GM21737 (cell line): Measurements from ENCODE around the gene MAP3K7.
"Not testable (repeated sequence)": the region's sequence is repeated elsewhere in the genome, so short reads cannot be mapped to it uniquely, and the experiment has no call there.

Experiments
- ATAC-seq: cut with Tn5 transposase; IDR thresholded peaks from one replicate; pipeline ENCODE4 v1.9.1; 2021; ENCODE audit warnings: mild to moderate bottlenecking, moderate library complexity; ENCODE audit not compliant: unreplicated experiment

MAP3K7 gene

DNA sequence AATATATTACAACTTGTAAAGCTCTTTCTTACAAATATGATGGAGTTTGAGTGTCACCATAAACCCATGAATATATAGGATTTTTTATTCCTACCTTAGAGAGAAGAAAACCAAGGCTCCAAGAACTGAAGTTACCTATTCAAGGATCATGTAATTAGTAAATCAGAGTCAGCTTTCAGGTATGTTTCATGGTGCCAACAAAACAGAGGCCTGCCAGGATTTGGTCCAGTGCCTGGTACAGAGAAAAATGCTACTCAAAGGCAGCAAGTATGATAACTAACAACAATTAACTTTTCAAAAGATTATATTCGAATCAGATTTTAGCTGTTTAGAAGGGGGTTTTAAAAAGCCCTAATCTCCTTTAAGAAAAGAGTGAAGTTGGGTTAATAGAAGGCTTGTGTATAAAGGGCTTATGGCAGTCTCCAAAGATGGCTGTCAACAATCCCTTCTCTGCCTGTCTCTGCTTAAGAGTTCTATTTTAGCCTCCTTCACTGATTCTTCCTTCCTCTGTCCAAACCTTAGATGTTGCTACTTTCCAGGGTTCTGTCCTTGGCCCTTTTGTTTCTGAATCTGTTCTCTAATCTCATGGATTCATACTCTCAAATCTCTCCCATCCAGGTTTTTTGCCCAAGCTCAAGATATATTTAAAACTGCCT is 7.8 kb downstream of the MAP3K7 start:
- no peak for ATAC-seq

DNA sequence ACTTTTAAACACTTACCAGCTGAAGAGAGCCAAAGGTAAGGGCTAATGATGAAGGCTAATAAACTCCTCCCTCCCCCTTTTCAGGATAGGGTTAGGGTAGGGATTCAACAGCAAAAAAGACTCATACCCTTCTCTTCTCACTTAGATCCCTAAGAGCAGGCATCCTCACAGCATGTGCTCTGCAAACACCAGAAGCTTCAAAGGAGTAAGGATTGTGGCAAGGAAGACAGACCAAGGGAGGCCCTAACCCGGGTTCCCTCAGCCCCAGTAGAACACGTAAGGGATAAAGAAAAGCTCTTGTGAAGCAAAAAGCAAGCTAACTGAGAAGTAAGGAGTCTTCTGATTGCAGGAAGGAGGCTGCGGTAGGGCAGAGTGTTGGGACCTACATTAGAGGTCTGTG is 11.6 kb downstream of the MAP3K7 start:
- ATAC-seq, result no peak

DNA sequence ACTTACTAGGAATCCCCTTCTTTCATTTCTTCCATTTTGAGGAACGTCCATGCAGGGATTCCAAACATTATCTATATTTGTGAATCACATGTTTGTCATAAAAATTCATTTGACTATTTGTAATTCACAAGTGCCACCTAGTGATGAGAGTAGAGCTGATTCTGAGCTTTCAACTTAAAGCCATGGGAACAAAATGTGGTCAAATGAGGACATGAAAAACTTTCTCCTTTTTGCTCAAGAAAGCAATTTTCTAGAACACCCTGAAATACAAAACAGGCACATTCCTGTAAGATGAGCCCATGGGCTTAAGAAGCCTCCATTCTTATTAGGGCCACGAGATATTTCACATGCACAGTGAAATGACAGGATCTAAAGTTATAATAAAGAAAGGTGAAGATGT is 12.3 kb downstream of the MAP3K7 start:
- no peak for ATAC-seq

DNA sequence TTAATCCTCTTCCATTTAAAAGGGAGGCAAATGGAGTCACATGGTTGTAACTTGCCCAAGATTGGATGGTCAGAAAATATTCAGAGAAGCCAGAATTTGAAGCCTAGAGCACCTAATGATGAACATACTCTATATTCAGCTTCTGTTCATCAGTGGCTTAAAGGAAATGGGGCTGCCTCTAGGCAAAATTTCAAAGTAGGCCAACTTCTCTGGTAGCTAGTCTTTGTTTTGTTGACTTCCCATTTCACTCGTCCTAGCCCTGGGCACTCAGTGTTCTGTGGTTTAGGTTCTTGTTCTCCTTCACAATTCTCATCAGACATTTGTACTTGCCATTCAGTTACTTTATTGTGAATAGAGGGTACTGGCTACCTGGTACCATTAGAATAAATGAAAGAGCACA is 13.2 kb downstream of the MAP3K7 start:
- no peak for ATAC-seq

DNA sequence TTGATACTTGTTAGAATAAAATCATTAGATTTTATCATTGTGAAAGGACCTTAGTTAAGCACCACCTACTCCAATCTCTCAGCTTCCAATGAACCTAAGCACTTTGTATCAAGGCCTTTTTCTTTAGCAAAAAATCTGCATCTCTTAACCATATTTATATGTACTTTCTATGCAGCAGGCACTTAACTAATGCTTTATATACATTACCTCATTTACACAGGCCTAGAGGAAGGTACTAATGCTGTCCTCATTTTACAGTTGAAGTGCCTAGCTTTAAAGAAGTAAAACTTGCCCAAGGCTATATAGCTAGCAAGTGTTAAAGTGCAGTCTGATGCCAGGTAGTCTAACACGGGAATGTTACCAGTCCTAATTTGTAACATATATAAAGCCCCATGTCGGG is 14.0 kb downstream of the MAP3K7 start:
- ATAC-seq, result no peak

DNA sequence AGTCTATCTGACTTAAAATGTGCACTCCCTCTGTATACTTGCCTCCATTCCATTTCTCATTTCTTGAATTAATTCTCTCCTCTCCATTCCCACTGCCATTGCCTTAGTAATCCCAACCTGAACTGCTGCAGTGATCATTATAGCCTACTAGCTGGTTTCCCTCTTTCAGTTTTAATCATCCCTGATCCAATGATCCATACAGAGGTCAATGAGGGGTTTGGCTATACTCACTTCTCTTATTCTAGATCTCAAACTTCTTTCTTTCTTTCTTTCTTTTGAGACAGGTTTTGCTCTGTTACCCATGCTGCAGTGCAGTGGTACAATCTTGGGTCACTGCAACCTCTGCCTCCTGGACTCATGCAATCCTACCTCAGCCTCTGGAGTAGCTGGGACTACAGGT is 17.6 kb downstream of the MAP3K7 start:
- no peak for ATAC-seq

DNA sequence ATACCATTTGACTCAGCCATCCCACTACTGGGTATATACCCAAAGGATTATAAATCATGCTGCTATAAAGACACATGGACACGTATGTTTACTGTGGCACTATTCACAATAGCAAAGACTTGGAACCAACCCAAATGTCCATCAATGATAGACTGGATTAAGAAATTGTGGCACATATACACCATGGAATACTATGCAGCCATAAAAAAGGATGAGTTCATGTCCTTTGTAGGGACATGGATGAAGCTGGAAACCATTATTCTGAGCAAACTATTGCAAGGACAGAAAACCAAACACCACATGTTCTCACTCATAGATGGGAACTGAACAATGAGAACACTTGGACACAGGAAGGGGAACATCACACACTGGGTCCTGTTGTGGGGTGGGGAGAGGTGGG is 19.2 kb downstream of the MAP3K7 start:
- not testable (repeated sequence) for ATAC-seq

DNA sequence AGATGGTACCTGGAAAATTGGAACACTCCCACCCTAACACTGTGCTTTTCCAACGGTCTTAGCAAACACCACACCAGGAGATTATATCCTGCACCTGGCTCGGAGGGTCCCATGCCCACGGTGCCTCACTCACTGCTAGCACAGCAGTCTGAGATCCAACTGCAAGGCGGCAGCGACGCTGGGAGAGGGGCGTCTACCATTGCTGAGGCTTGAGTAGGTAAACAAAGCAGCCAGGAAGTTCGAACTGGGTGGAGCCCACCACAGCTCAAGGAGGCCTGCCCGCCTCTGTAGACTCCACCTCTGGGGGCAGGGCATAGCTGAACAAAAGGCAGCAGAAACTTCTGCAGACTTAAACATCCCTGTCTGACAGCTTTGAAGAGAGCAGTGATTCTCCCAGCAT is 24.5 kb downstream of the MAP3K7 start:
- not testable (repeated sequence) for ATAC-seq

DNA sequence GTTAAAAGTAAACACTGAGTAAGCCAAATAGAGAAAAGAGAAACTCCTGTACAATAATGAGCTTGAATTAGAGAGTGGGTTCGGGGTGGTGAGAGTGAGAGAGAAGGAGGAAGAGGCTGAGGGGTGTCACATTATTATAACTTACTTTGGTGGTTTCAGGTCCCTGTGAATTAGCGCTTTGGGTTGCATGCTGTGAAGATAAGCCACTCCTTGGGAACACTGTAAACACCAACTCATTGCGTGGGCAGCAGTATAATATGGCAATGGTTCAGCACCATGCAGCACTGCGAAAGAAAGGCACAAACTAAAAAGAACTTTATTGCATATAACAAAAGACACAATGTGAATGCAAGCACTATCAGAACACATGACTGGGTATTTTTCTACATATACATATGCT is 26.9 kb downstream of the MAP3K7 start:
- ATAC-seq, result no peak

DNA sequence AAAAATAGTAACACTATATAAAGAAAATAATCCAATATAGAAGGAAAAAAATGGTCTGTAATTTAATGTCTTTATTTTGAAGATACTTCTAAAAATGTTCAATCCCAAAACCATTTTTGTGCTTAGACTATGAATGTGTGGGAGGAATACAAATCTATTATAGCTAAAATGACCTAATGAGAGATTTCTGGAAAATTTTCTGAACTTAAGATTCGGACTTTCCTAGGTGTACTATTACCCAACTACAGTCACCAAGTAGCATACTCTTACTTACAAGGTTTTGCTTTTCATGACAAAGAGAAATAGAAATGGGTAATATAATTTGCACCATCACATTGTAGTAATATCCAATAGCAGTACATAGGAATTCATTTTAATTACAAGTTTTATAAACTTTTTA is 29.9 kb downstream of the MAP3K7 start:
- no peak for ATAC-seq

DNA sequence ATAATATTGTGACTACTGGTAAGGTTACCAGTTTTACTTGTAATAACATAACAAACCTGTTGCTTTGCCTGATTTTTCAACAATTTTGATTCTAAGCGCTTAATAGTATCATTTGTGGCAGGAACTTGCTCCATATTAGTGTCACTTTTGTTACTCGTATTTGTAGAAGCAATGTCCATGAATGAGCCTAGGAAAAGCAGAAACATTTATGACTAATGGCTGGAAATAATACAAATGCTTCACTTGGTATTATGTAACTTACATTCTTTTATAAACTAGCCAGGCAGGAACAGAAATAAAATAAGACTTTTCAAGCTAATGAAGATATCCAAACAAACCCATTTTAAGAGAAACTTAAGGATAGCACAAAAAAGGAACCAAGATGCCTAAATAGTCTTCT is 38.9 kb downstream of the MAP3K7 start:
- no peak for ATAC-seq

DNA sequence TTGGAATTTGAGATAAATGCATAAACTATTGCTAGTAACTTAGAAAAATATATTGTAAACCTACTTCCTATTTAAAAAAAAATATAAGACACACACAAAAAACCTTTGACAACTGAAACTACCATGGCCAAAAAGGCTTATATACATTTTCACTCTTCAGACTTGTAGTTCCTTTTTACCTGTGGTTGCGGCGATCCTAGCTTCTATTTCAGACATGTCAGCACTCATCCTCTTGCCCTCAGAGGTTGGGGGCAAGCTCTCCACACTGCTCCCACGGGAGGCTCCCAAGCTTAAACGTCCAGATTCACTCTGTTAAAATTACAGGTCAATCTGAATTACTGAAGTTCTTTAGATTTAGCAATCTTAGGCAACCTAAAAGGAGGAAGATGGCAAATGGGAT is 39.8 kb downstream of the MAP3K7 start:
- no peak for ATAC-seq

DNA sequence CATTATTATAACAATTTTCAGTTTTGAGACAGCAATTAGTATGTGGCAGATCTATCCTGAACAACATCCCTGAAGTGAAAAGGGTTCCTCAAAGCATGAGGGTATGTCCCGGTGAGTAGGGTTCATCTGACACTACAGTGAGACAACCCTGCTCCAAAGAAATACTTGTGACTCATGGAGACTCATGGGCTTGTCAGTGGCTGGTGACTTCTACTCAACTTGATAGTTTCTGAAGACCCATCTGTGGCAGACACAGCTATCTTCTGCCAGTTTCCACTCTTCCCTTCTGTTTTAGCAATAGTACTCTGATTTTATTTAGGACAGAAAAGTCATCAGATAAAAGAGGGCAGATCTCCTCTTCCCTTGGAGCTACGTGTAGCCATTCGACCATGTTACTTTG is 41.4 kb downstream of the MAP3K7 start:
- no peak for ATAC-seq

DNA sequence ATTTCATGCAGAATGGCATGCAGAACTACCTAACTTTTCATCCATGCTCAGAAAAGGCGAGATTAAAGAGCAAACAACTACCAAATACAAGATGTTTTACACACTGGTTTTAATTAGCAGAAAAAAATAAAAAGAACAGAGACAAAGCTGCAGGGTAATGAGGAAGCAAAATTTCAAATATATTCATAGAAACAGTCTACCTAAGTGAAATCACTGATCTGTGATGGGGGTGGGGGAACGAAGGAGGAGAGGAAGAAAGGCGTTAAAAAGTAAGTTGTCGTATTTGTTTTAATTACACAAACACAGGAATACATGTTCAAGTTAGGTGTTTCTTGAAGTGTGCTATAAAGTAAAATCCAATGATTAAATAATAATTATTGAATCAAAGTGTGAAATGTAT is 42.1 kb downstream of the MAP3K7 start:
- ATAC-seq, result no peak

DNA sequence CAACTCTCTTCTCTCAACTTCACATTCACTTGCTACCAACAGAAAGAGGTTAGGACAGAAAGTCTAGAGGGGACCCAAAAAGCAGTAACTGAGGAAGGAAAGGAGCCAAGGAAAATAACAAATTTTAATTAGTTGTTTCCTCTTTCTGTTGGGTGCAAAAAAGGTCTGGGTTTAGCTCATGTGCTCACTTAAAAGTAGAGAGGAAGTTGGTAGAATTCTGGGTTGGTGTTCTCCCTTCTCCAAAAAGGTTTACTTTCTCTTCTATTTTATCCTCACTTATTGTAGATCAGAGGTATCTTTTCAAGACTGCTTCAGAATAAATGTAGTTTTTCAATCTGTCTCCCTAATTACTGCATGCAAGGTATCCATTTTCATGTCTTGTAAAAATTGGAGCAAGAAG is 42.8 kb downstream of the MAP3K7 start:
- no peak for ATAC-seq

DNA sequence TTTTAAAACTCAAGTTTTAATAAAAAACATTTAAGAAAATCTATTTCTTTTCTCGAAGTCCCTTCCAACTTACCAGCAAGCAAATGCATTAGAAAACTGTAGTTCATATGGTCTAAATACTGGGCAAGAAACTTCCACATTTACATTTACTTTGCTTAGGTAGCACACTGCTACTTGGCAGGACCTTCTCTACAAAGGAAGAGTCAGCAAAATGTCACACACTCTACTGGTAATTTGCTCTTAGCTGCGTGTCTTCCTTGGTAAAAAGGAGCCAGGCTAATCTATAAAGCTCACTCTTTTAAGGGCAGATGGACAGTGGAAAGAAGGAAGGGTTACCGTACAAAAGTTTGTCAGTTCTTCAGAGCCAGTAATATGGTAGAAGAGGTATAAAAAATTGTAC is 45.7 kb downstream of the MAP3K7 start:
- ATAC-seq, result no peak

DNA sequence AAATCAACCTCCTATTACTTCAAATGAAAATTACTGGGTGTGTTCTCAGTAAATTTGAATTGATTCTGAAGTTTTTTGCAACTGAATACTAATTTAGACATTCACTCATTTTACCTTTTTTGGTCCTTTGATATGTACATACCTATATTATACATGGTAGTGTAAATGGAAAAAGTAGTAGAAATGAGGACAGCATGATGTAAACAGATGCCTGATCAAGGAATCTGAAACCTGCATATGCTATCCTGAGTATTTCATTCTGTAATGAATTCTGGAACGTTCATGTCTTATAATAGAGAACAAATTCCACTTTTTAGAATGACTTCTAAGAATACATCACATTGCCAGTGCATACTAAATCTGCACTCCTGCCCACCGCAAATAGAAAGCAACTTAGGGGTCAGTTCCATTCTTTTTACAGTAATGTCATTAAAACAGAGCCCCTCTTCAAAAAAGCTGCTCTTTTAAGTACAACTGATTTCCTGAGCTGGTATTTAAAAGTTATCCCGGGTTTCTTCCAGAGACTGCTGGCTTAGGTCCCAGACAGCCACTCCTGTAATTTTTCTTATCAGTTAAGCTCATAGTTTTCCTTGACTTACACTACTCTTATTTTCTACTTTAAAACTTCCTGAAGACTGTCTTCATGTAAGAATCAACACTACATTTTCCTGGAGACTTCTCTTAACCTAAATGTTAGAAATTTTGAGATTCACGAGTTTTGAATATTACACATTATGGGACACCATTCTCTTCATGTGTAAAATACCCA is 48.4 kb downstream of the MAP3K7 start:
- ATAC-seq, result no peak

DNA sequence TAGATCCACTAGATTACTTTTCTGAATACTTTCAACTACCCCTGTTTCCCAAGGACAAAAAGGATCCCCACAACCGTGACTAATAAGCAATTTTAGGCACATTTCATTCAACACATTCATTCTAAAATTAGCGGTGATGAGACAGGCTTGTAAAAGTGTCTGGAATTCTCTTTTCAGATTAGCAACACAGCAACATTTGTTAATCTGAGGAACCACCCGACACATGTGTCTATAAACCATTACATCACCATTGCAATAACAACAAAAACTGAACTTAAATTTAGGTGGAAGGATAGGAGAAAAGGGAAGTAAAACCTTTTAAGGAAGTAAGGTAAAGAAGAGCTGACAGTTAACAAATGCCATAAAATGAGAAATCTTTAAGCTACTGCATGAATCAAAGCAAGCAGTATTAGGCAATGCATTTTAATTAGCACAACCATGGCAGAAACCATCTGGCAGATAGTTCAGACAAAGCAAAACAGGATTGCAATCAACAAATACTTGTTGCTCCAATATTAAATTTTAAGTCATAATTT is 49.1 kb downstream of the MAP3K7 start:
- ATAC-seq, result no peak

DNA sequence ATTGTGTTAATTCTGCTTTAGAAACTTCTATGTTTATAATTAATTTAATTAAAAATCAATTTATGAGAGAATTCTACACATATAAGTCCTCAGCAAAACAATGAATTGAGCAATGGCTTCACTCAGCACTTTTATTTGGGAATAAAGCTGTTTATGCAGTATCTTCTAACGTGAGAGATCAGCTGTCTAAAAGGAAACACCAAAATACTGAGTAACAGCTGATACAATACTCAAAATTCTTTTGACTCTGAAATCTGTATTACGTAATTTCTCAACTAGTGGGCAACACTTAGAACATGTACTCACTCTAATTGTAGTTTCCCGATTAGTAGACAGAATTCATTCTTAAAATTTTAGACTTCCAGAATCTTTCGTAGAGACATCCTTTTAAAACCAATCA is 49.8 kb downstream of the MAP3K7 start:
- no peak for ATAC-seq

DNA sequence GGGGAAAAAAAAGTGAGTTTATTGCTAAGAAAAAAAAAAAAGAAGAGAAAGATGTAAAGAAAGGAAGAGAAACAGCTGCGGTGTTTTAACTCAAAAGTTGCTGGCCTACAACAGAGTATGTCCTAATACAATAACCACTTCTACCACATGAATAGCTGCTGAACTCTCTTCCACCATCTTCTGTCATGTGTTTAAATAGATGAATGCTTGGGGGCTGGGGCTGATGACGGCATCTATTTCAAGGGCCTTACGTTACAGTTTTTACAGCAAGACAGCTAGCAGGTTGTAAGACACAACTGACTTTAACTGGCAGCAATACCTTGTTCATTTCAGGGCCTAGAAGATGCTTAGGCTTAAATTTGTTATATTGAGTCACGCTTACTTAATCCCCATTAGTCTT is 50.4 kb downstream of the MAP3K7 start:
- no peak for ATAC-seq

DNA sequence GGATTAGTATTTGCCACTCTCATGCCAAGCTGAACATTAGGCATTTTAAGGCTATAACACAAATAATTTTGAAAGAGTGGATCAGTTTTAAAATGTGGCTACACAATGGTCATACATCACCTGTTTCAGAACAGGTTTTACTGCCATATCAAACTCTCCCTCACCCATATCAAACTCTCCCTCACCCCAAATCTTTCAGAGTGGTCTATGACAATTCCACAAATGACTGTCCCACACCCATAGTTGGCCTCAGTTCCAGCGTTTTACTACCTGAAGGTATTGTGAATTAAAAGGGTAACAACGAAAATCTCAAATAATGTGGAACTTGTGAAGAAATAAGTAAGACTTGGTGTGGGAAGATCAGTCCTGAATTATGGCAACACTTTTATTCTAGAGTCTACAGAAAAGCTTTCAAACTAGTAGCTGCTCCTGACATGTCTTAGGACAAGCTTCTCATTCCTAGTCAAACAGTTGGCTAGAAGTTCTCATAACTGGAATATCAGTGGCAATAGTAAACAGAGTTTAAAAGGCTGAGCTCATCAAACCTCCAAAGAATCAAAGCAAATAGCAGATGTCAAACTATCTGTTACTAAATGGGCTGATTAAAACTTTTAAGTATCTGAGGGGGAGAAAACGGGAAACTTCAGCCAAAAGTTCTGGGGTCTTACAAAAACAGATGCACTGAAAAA is 52.4 kb downstream of the MAP3K7 start:
- ATAC-seq, result no peak
